HG03139 (cell line): Measurements from ENCODE around the gene LRRC10B.
"Not testable (repeated sequence)": the region's sequence is repeated elsewhere in the genome, so short reads cannot be mapped to it uniquely, and the experiment has no call there.

Experiments used
- ATAC-seq: cut with Tn5 transposase; IDR thresholded peaks from one replicate; pipeline ENCODE4 v1.9.1; 2021; ENCODE audit not compliant: unreplicated experiment

Gene LRRC10B

GRCh38 chr11:61507962-61508861 is at the start of gene LRRC10B:
Gene LRRC10B (plus strand): TSS chr11:61508749. CDS start chr11:61508999, 250 bp downstream.
- no peak for ATAC-seq

GRCh38 chr11:61460474-61460881 is 48.1 kb upstream of the LRRC10B start:
- ATAC-seq, result no peak

GRCh38 chr11:61460986-61461385 is 47.6 kb upstream of the LRRC10B start:
- ATAC-seq, result no peak

GRCh38 chr11:61467602-61468001 is 40.9 kb upstream of the LRRC10B start:
- not testable (repeated sequence) for ATAC-seq

GRCh38 chr11:61468002-61468401 is 40.5 kb upstream of the LRRC10B start:
- no peak for ATAC-seq

- no peak for ATAC-seq
Measured at GRCh38 chr11:61472282-61472681, 36.3 kb upstream of the LRRC10B start.

GRCh38 chr11:61472868-61473267 is 35.7 kb upstream of the LRRC10B start:
- no peak for ATAC-seq

- ATAC-seq, result no peak
Measured at GRCh38 chr11:61473370-61474012, 35.1 kb upstream of the LRRC10B start.

- no peak for ATAC-seq
Measured at GRCh38 chr11:61474013-61474643, 34.4 kb upstream of the LRRC10B start.

GRCh38 chr11:61475433-61475832 is 33.1 kb upstream of the LRRC10B start:
- no peak for ATAC-seq

- no peak for ATAC-seq
Measured at GRCh38 chr11:61476371-61476770, 32.2 kb upstream of the LRRC10B start.

GRCh38 chr11:61477126-61477525 is 31.4 kb upstream of the LRRC10B start:
- no peak for ATAC-seq

- no peak for ATAC-seq
Measured at GRCh38 chr11:61477727-61478148, 30.8 kb upstream of the LRRC10B start.

- not testable (repeated sequence) for ATAC-seq
Measured at GRCh38 chr11:61479360-61480058, 29.0 kb upstream of the LRRC10B start.

GRCh38 chr11:61480261-61480993 is 28.1 kb upstream of the LRRC10B start:
- ATAC-seq, result no peak

- ATAC-seq, result no peak
Measured at GRCh38 chr11:61480994-61481335, 27.6 kb upstream of the LRRC10B start.

- no peak for ATAC-seq
Measured at GRCh38 chr11:61481806-61482205, 26.7 kb upstream of the LRRC10B start.

- no peak for ATAC-seq
Measured at GRCh38 chr11:61482513-61482912, 26.0 kb upstream of the LRRC10B start.

- ATAC-seq, result no peak
Measured at GRCh38 chr11:61484541-61484940, 24.0 kb upstream of the LRRC10B start.

GRCh38 chr11:61485080-61485479 is 23.5 kb upstream of the LRRC10B start:
- no peak for ATAC-seq
